Stimulated activated memory B cell treated with anti-CD40 and anti-IgM and Interleukin-4, amounts not matched to agents 10 μg/mL and 1 μg/mL and 100 μg/mL, for 72 hours (primary cell): ENCODE results near the gene SERPINB13.
"Not testable (repeated sequence)": the region's sequence is repeated elsewhere in the genome, so short reads cannot be mapped to it uniquely, and the experiment has no call there.

Experiments
- ATAC-seq: fragments of 150-1000 bp; cut with Tn5 transposase; 2 replicates; pipeline ENCODE4 v1.10.0; 2021
- H3K27ac Mint-ChIP-seq: one replicate; pipeline ENCODE4 v1.8.0; 2022; ENCODE audit warnings: mild to moderate bottlenecking, mixed read lengths
- H3K27me3 Mint-ChIP-seq: one replicate; pipeline ENCODE4 v1.8.0; 2022; ENCODE audit warnings: mixed read lengths
- H3K36me3 Mint-ChIP-seq: one replicate; pipeline ENCODE4 v1.8.0; 2022; ENCODE audit warnings: mixed read lengths
- H3K4me1 Mint-ChIP-seq: one replicate; pipeline ENCODE4 v1.8.0; 2022; ENCODE audit warnings: mixed read lengths
- H3K4me3 Mint-ChIP-seq: one replicate; pipeline ENCODE4 v1.8.0; 2022; ENCODE audit warnings: mild to moderate bottlenecking, moderate library complexity, mixed read lengths
- H3K9me3 Mint-ChIP-seq: one replicate; pipeline ENCODE4 v1.8.0; 2022; ENCODE audit warnings: mixed read lengths

The SERPINB13 gene

DNA sequence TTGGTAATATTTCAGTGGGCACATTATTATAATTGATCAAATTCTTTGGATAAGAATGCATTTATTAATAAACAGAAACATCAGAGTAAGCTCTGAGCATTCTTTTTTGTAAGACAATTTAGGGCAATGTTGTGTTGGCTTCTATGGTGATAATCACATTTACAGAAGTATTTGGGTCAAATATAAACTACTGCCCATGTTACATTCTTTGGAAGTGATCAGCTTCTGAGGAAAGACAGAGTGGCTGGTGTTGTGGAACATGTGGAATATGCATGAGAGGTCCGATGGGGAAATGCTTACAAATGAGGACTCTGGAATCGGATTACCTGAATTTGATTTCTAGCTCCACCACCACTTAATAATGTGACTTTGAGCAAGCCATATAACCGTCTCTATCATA is 19.4 kb downstream of the SERPINB13 start:
- H3K4me1 Mint-ChIP-seq, result no peaks in the 10 kb centered on the region
- no peaks in the 10 kb centered on the region for H3K36me3 Mint-ChIP-seq
- H3K9me3 Mint-ChIP-seq, result no peaks in the 10 kb centered on the region
- ATAC-seq, result no peak
- peaks cover 16% of the 10 kb centered on the region for H3K27me3 Mint-ChIP-seq
- no peak overlapping the region for H3K27ac Mint-ChIP-seq
- no peak overlapping the region for H3K4me3 Mint-ChIP-seq

DNA sequence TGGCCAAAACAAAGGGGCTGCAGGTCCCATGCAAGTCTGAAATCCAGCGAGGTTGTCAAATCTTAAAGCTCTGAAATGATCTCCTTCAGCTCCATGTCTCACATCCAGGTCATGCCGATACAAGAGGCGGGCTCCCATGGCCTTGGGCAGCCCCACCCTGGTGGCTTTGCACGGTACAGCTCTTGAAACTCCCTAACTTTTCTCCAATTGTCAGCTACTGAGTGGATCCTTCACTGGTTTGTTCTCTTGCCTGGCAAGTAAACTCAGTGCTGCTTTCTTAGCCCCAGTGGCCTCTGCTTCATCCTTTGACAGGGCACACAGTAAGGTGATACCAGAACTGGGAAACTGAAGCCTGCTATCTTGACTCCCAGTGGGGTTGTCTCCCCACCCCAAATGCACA is 26.3 kb downstream of the SERPINB13 start:
- no peak overlapping the region for H3K27ac Mint-ChIP-seq
- H3K36me3 Mint-ChIP-seq, result no peaks in the 10 kb centered on the region
- no peak overlapping the region for H3K4me3 Mint-ChIP-seq

DNA sequence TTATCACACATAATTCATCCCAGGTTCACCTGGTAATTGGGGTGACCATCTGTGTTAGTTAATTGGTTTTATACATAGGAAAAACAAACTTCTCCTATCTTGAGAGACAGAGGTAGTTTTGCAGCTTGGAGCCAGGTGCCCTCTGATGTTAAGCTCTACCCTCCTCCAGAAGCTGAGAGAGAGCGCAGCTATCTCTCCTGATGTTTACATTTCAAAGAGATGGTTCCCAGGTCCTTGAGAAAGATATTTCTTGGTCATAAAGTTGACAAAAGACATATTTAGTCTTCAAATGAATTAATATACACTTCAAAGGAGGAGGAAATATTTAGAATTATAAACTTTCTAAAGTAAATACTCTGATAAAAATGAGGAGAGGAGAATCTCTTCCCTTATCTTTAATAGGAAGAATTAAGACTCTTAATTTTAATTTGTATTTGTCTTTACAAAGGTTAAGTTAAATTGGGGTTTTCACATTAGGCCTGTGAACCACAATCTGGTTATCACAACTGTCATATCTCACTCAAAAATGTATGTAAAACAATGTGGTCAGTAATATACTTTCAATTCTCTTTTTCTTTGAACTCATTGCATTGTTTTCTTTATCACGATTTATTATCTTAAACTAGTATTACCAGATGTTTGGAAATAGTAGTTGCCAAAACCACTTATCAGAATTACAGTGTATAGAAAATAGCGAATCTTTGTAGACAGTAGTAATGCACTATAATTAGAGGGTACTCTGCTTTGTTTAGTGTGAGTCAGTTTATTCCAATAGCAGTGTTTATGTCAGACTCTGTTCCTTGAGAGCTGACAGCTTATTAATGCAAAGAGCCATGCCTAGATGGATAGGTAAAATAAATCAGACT is 30.1 kb downstream of the SERPINB13 start:
- H3K36me3 Mint-ChIP-seq, result no peaks in the 10 kb centered on the region
- H3K4me3 Mint-ChIP-seq, result no peak overlapping the region
- peaks cover 18% of the 10 kb centered on the region for H3K27me3 Mint-ChIP-seq
- peaks cover 8% of the 10 kb centered on the region for H3K9me3 Mint-ChIP-seq
- no peak for ATAC-seq
- no peak overlapping the region for H3K27ac Mint-ChIP-seq
- H3K4me1 Mint-ChIP-seq, result no peaks in the 10 kb centered on the region

More for the DNA sequence above, 26.3 kb downstream of the SERPINB13 start:
- Mint-ChIP-seq H3K4me1 (no peaks in the 10 kb centered on the region), H3K9me3 (peaks cover 5% of the 10 kb centered on the region), H3K27me3 (peaks cover 33% of the 10 kb centered on the region)
- peak; percentile 8 for ATAC-seq

DNA sequence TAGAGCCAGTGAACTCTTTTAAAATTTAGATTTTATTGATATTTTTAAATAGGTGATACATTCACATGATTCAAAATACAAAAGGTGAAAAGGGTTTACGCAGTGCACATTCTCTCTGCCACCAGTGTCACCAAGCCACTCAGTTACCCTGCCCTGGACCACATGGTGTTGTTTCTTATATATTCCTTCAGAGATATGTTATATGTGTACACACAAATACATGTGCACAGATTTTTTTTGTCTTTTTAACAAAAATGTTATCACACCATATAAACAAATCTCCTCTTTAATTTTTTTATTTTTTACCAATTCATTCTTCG is 30.7 kb downstream of the SERPINB13 start:
- no peak overlapping the region for H3K27ac Mint-ChIP-seq
- H3K4me1 Mint-ChIP-seq, result no peaks in the 10 kb centered on the region
- H3K27me3 Mint-ChIP-seq, result peaks cover 12% of the 10 kb centered on the region
- no peak overlapping the region for H3K4me3 Mint-ChIP-seq
- no peaks in the 10 kb centered on the region for H3K36me3 Mint-ChIP-seq
- no peak for ATAC-seq
- H3K9me3 Mint-ChIP-seq, result peaks cover 5% of the 10 kb centered on the region

DNA sequence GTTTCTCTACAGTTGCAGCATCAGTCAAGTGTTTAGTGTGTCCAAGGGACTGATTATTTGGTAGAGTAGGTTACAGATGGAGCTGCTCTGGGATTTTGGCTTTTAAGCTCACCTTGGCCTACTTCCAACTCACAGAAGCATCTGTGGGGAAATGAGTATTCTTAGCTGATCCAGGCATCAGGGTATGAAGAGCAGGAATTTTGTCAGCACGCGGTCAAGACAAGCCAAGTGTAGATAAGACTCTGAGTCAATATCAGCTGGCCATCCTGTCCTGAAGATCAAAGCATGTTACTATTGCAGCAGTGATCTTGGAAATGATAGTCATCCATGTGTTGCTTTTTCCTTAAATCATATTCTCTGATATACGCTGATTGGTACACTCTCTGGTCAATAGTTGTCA is 32.5 kb downstream of the SERPINB13 start:
- H3K4me1 Mint-ChIP-seq, result no peaks in the 10 kb centered on the region

DNA sequence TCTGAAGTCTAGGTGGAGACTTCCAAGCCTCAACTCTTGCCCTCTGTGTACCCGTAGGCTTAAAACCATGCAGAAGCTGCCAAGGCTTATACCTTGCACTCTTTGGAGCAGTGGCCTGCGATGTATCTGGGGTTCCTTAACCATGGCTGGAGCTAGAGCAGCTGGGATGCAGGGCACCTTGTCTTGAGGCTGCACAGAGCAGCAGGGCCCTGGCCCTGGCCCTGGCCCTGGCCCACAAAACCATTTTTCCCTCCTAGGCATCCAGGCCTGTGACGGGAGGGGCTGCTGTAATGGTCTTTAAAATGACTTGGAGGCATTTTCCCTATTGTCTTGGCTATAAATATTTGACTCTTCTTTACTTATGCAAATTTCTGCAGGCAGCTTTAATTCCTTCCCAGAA is 37.7 kb downstream of the SERPINB13 start:
- no peak overlapping the region for H3K27ac Mint-ChIP-seq
- peaks cover 24% of the 10 kb centered on the region for H3K9me3 Mint-ChIP-seq
- no peak overlapping the region for H3K4me3 Mint-ChIP-seq
- no peak for ATAC-seq
- H3K27me3 Mint-ChIP-seq, result no peaks in the 10 kb centered on the region
- peaks cover 6% of the 10 kb centered on the region for H3K36me3 Mint-ChIP-seq
- no peaks in the 10 kb centered on the region for H3K4me1 Mint-ChIP-seq

More for the DNA sequence above, 32.5 kb downstream of the SERPINB13 start:
- H3K36me3 Mint-ChIP-seq, result no peaks in the 10 kb centered on the region
- no peaks in the 10 kb centered on the region for H3K27me3 Mint-ChIP-seq
- H3K27ac Mint-ChIP-seq, result no peak overlapping the region
- H3K9me3 Mint-ChIP-seq, result peaks cover 8% of the 10 kb centered on the region
- ATAC-seq, result no peak
- H3K4me3 Mint-ChIP-seq, result no peak overlapping the region

DNA sequence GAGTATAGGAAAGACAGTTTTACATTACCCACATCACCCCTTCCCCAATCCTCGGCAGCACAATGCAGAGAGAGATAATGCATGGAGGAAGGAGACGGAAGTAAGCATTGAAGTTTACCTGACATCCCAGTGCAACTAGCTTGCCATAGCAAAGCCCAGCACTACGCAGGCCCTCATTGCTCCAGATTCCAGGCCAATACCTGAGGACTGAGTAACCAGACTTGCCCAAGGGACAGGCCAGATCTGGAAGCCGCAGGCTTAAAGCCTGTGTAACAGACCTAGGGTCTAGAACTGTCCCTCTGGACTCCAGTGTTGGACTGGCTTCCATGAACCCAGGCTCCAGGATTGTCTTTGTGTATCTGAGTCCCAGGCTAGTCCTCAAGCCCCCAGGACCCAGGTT is 39.3 kb downstream of the SERPINB13 start:
- no peaks in the 10 kb centered on the region for H3K27me3 Mint-ChIP-seq
- no peak for ATAC-seq
- H3K4me3 Mint-ChIP-seq, result no peak overlapping the region
- H3K9me3 Mint-ChIP-seq, result peaks cover 32% of the 10 kb centered on the region
- no peak overlapping the region for H3K27ac Mint-ChIP-seq
- no peaks in the 10 kb centered on the region for H3K4me1 Mint-ChIP-seq
- H3K36me3 Mint-ChIP-seq, result peaks cover 6% of the 10 kb centered on the region

DNA sequence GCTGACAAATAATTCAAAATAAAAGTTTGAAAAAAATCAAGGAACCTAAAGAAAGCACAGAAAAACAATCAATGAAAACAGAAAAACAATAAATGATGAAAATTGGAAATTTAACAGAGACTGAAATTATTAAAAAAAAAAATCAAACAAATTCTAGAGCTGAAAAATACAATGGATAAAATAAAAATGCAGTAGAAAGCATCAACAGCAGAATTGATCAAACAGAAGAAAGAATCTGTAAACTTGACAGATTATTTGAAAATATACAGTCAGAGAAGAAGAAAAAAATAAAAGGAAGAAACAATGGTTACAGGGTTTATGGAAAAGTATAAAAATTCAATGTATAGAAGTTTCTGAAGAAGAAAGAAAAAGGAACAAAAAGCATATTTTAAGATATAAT is 40.7 kb downstream of the SERPINB13 start:
- Mint-ChIP-seq H3K4me1 (no peaks in the 10 kb centered on the region), H3K27me3 (no peaks in the 10 kb centered on the region), H3K9me3 (peaks cover 36% of the 10 kb centered on the region), H3K4me3 (no peak overlapping the region), H3K27ac (no peak overlapping the region), H3K36me3 (peaks cover 6% of the 10 kb centered on the region)
- ATAC-seq, result no peak

DNA sequence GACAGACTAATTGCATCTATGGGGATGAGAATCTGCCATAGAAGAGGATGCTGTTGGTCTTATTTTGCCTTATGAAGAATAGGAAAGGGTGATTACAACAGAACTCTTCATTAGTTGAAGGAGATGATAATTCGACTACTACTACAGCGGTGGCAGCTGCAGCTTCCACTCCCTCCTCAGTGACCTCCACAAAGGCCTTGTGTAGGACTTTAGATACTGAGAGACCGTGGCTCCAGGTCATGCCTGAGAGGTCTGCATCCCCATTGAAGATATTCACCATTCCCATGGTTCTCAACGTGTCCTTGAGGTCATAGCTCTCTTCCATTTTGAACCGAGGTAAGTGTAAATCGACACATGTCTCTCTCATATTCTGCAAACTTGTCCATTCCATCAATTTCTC is 50.6 kb downstream of the SERPINB13 start:
- Mint-ChIP-seq H3K27ac (no peak overlapping the region), H3K4me3 (no peak overlapping the region), H3K36me3 (no peaks in the 10 kb centered on the region), H3K27me3 (no peaks in the 10 kb centered on the region), H3K4me1 (no peaks in the 10 kb centered on the region), H3K9me3 (no peaks in the 10 kb centered on the region)
- ATAC-seq, result no peak

DNA sequence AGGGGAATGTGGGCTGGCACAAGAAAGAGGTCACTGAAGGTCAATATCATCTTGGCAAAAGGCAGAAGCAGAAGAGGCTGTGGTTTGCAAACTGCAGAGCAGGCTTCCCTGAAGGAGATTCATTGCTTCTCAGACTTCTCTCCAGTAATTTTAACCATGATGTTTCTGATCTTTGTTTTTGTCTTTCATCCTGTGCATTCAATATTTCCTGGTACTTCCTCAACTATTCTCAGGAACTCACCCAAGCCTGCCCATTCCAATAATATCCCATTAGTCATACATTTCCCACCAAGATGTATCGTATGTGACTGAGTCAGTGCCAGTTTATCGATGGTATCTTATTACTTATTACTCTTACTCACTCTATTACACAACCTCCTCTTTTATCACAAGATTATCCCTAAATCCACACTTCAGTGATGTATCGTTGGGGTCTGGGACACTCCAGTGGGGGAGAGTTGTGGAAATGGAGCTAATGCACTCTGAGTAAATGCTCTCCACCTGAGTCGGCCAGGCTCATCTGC is 54.1 kb downstream of the SERPINB13 start:
- ATAC-seq, H3K9me3 Mint-ChIP-seq, H3K27ac Mint-ChIP-seq, H3K4me1 Mint-ChIP-seq, H3K36me3 Mint-ChIP-seq, H3K4me3 Mint-ChIP-seq, H3K27me3 Mint-ChIP-seq: not testable (repeated sequence)

DNA sequence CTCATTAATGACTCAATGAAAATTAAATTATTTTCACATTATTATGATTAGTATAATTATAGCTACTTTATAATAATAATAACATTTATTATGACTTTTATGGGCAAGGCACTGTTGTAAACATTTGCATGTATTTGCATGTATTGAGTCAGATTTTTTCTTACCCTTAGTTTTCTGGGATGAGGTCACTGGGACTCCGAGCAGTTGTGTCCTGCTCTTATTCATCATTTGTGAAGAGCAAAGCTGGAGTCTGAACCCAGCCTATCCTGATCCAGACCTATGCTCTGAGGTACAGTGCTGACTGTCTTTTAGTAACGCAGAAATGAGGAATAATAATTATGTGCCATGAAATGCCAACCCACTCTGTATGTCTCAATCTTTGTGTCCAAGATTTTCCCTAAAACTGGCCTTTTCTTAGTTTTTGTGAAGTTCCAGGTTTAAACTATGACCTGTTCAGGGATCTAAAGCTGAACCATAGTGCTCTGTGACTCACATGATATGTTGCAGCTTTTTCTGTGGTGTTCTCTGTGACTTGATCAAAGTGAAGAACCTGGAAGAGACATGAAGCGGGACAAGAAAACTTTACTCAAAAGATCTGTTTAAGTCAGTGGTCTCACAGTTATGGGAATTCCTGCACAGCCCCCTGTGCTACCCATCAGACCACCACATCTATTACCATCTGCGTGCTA is 55.7 kb downstream of the SERPINB13 start:
- not testable (repeated sequence) for H3K4me1 Mint-ChIP-seq, H3K9me3 Mint-ChIP-seq, H3K27ac Mint-ChIP-seq, H3K4me3 Mint-ChIP-seq, H3K36me3 Mint-ChIP-seq, ATAC-seq, H3K27me3 Mint-ChIP-seq

DNA sequence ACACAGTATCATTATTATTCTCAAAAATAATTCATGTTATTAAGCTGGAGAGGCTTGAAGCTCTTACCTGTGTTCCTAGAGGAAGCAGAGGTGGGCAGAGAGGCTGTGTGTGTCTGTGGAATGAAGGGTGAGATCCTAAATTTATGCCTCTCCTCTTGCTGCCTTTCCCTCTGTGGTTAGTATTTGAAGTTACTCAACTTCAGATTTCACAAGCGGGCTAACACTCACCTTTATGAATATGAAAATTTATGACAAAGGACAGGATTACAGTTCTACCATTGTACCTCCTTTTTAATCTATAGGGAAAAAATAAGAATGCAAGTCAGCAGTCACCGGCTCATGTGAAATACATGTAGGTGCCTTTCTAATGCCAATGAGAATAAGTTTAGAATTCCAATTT is 57.0 kb downstream of the SERPINB13 start, which contains the start of gene SERPINB4:
Gene SERPINB4 (minus strand): TSS at position 115 of the 400 bp plus-strand sequence. CDS start 679 bp downstream, outside the sequence.
- H3K4me1 Mint-ChIP-seq, H3K4me3 Mint-ChIP-seq, H3K27ac Mint-ChIP-seq, H3K36me3 Mint-ChIP-seq, ATAC-seq, H3K9me3 Mint-ChIP-seq: not testable (repeated sequence)
- peaks cover 19% of the 10 kb centered on the region for H3K27me3 Mint-ChIP-seq

DNA sequence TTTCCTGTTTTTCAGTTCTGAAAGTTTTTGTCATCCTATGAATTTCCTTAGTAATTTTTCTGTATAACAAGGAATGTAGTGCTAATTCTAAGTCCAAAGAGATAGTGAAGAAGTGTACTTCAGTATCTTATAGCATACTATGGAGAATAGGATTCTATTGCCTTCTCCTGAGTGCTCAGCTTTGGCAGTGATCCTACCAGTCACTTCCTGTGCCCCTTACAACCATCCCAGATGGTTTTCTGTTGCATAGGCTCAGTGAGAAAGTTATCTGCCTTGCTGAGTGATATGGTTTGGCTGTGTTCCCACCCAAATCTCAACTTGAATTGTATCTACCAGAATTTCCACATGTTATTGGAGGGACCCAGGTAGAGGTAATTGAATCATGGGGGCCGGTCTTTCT is 57.6 kb downstream of the SERPINB13 start:
- not testable (repeated sequence) for H3K4me1 Mint-ChIP-seq, ATAC-seq, H3K4me3 Mint-ChIP-seq, H3K9me3 Mint-ChIP-seq, H3K27ac Mint-ChIP-seq, H3K36me3 Mint-ChIP-seq
- peaks cover 19% of the 10 kb centered on the region for H3K27me3 Mint-ChIP-seq

DNA sequence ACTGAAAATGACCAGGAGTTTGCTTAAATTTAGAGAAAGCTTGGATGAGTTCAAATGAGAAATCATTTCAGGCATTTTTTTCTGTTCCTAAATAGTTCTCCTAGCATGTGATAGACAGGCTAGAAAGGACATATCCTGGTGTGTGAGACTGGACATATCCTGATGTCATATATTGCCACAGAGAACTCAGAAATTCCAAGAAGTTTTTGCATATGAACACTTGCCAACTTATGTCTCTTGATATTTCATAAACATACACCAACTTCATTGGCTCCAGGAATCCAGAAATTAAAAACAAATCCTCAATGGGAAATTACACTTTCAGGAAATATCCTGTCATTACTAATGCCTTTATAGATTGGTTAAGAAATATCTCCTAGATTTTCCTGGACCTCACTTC is 59.8 kb downstream of the SERPINB13 start:
- Mint-ChIP-seq H3K27me3 (peaks cover 19% of the 10 kb centered on the region), H3K9me3 (no peaks in the 10 kb centered on the region), H3K4me3 (no peak overlapping the region), H3K27ac (no peak overlapping the region), H3K4me1 (no peaks in the 10 kb centered on the region), H3K36me3 (no peaks in the 10 kb centered on the region)
- ATAC-seq, result no peak

DNA sequence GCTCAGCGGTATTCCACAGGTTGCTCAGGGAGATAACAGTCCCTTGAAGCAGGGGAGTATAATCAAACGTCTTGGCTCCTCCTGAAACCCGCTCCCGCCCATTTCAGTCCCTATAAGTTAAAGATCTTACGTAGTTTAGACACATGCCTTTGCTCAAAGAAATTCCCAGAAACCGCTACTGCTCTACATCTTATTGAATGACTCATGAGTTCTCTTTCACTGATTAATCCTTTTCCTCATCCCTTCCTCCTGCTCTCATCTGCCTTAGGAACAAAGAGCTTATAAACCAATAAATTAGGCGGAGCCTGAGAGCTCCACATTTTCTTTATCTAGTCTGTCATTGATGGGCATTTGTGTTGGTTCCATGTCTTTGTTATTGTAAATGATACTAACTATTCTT is 61.1 kb downstream of the SERPINB13 start:
- no peak for ATAC-seq
- Mint-ChIP-seq H3K9me3 (no peaks in the 10 kb centered on the region), H3K36me3 (no peaks in the 10 kb centered on the region), H3K4me3 (no peak overlapping the region), H3K27ac (no peak overlapping the region), H3K4me1 (no peaks in the 10 kb centered on the region), H3K27me3 (peaks cover 19% of the 10 kb centered on the region)
